KBM-7 (cell line): ENCODE results near the gene DNASE1L2.
"Not testable (repeated sequence)": the region's sequence is repeated elsewhere in the genome, so short reads cannot be mapped to it uniquely, and the experiment has no call there.

Source experiments
- DNase-seq: peaks from one replicate; pipeline ENCODE4 v3.0.0-alpha.2; 2015
- in situ Hi-C: fragments of 300-500 bp; cut with MboI; formaldehyde crosslinking; loops from 2 replicates; pipeline ENCODE4 v1.14.3; 2020; ENCODE audit warnings: low sequenced_read_pairs, low pct_unique_long_range_greater_than_20kb, mixed read lengths

Gene DNASE1L2

GRCh38 chr16:2199621-2200139, 36.6 kb upstream of the DNASE1L2 start:
- in situ Hi-C loops: no loop called here
- no peak for DNase-seq

GRCh38 chr16:2200313-2200712, 35.9 kb upstream of the DNASE1L2 start:
- in situ Hi-C loops: no loop called here
- no peak for DNase-seq

- in situ Hi-C loops, DNase-seq: not testable (repeated sequence)
These were observed 33.0 kb upstream of the DNASE1L2 start for GRCh38 chr16:2203119-2203688.

- DNase-seq: no peak
- in situ Hi-C loops: no loop called here
These were observed 31.7 kb upstream of the DNASE1L2 start for GRCh38 chr16:2204416-2205103.

- in situ Hi-C loops: no loop called here
- peak; percentile 87 for DNase-seq
These were observed 30.9 kb upstream of the DNASE1L2 start, which contains the start of gene MLST8 for GRCh38 chr16:2205104-2205966. TSS of gene MLST8 (plus strand) at chr16:2205454. CDS start at chr16:2206086, 632 bp downstream.

- in situ Hi-C loops: no loop called here
These were observed 30.3 kb upstream of the DNASE1L2 start for GRCh38 chr16:2205967-2206313.

GRCh38 chr16:2206420-2206779, 29.8 kb upstream of the DNASE1L2 start:
- DNase-seq: no peak
- in situ Hi-C loops: no loop called here

More at GRCh38 chr16:2205967-2206313, 30.3 kb upstream of the DNASE1L2 start:
- DNase-seq: no peak

- in situ Hi-C loops: no loop called here
- DNase-seq: no peak
These were observed 29.3 kb upstream of the DNASE1L2 start for GRCh38 chr16:2206780-2207433.

GRCh38 chr16:2207872-2208271, 28.4 kb upstream of the DNASE1L2 start:
- in situ Hi-C loops: no loop called here
- no peak for DNase-seq

- in situ Hi-C loops: no loop called here
- DNase-seq: no peak
These were observed 27.9 kb upstream of the DNASE1L2 start for GRCh38 chr16:2208308-2208707.

GRCh38 chr16:2208772-2209171, 27.5 kb upstream of the DNASE1L2 start:
- no peak for DNase-seq
- in situ Hi-C loops: no loop called here

GRCh38 chr16:2209258-2210008, 26.8 kb upstream of the DNASE1L2 start:
- DNase-seq: no peak
- in situ Hi-C loops: loop anchor here (10.0 kb wide), 1 partner anchor 55 kb away; the partner anchor contains the start of gene TRAF7

GRCh38 chr16:2210009-2210332, 26.3 kb upstream of the DNASE1L2 start:
- DNase-seq: no peak
- in situ Hi-C loops: loop anchor here (10.0 kb wide), 1 partner anchor 55 kb away; the partner anchor contains the start of gene TRAF7

GRCh38 chr16:2210386-2211365, 25.6 kb upstream of the DNASE1L2 start, which contains the start of gene BRICD5:
TSS of gene BRICD5 (minus strand) at chr16:2210863. CDS start at chr16:2210833, 30 bp downstream.
- DNase-seq: no peak
- in situ Hi-C loops: loop anchor here (10.0 kb wide), 1 partner anchor 56 kb away; the partner anchor contains the start of gene TRAF7

- in situ Hi-C loops: loop anchor here (10.0 kb wide), 1 partner anchor 57 kb away; the partner anchor contains the start of gene TRAF7
- no peak for DNase-seq
These were observed 24.3 kb upstream of the DNASE1L2 start for GRCh38 chr16:2211923-2212347.

GRCh38 chr16:2212362-2213324, 23.6 kb upstream of the DNASE1L2 start:
- in situ Hi-C loops: loop anchor here (10.0 kb wide), 1 partner anchor 58 kb away; the partner anchor contains the start of gene TRAF7
- DNase-seq: peak; percentile 43
